ENCODE measurements around the gene THBS4.
A peak's percentile ranks its signal among the peaks of the same experiment; 100 is the strongest.

DNA sequence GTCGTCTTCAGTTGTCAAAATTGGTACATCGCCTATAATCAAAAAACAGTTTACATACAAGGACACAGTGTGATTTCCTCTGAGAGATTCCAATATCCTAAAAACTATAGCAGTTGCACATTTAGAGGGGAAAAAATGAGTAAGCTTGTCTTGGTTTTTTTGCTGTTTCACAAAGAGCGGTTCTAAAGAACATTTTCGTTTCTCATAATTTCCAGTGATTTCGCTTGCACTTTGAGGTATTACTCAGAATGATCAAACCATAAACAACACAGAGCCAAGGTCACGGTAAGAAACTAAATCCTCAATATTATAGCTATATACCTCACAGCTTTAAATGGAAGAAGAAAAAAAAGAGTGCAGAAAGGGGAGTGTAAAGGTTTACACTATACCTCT lies 44.9 kb upstream of the THBS4 start:
- TF ChIP-seq BCL11A (IDR thresholded peaks at IDR 0.05; ENCODE audit: low read depth, low read length), result 0 out of 2 replicates have a peak, but pooled peaks have one; percentile 33
- TF ChIP-seq TAF1 (IDR thresholded peaks at IDR 0.05; ENCODE audit: borderline replicate concordance, low read depth, low read length), result no peak
- TF ChIP-seq RELA (IDR thresholded peaks at IDR 0.05; ENCODE audit: borderline replicate concordance, partially characterized antibody), result no peak
- TF ChIP-seq, protein P1, sequence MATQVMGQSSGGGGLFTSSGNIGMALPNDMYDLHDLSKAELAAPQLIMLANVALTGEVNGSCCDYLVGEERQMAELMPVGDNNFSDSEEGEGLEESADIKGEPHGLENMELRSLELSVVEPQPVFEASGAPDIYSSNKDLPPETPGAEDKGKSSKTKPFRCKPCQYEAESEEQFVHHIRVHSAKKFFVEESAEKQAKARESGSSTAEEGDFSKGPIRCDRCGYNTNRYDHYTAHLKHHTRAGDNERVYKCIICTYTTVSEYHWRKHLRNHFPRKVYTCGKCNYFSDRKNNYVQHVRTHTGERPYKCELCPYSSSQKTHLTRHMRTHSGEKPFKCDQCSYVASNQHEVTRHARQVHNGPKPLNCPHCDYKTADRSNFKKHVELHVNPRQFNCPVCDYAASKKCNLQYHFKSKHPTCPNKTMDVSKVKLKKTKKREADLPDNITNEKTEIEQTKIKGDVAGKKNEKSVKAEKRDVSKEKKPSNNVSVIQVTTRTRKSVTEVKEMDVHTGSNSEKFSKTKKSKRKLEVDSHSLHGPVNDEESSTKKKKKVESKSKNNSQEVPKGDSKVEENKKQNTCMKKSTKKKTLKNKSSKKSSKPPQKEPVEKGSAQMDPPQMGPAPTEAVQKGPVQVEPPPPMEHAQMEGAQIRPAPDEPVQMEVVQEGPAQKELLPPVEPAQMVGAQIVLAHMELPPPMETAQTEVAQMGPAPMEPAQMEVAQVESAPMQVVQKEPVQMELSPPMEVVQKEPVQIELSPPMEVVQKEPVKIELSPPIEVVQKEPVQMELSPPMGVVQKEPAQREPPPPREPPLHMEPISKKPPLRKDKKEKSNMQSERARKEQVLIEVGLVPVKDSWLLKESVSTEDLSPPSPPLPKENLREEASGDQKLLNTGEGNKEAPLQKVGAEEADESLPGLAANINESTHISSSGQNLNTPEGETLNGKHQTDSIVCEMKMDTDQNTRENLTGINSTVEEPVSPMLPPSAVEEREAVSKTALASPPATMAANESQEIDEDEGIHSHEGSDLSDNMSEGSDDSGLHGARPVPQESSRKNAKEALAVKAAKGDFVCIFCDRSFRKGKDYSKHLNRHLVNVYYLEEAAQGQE (IDR thresholded peaks at IDR 0.05; ENCODE audit: low read depth, low read length), result no peak
- TF ChIP-seq, protein P2, sequence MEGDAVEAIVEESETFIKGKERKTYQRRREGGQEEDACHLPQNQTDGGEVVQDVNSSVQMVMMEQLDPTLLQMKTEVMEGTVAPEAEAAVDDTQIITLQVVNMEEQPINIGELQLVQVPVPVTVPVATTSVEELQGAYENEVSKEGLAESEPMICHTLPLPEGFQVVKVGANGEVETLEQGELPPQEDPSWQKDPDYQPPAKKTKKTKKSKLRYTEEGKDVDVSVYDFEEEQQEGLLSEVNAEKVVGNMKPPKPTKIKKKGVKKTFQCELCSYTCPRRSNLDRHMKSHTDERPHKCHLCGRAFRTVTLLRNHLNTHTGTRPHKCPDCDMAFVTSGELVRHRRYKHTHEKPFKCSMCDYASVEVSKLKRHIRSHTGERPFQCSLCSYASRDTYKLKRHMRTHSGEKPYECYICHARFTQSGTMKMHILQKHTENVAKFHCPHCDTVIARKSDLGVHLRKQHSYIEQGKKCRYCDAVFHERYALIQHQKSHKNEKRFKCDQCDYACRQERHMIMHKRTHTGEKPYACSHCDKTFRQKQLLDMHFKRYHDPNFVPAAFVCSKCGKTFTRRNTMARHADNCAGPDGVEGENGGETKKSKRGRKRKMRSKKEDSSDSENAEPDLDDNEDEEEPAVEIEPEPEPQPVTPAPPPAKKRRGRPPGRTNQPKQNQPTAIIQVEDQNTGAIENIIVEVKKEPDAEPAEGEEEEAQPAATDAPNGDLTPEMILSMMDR (IDR thresholded peaks at IDR 0.05 in 2 of 3, conservative IDR thresholded peaks at IDR 0.05 in 1 of 3; ENCODE audit: control insufficient read depth in 2 of 3, extremely low read depth in 1 of 3, insufficient read depth in 1 of 3, low read depth in 3 of 3, low read length in 3 of 3), result no peak
- TF ChIP-seq POLR2AphosphoS5 (IDR thresholded peaks at IDR 0.05; ENCODE audit: low read length), result no peak

Data from GM12878 (cell line).